GM12864 (cell line): ENCODE data around the gene BRF1.

ENCODE experiments used
- DNase-seq: peaks from one replicate; pipeline ENCODE4 v3.0.0-alpha.2; 2011; ENCODE audit warnings: low read depth
- H3K4me3 ChIP-seq: 2 replicates; pipeline ENCODE4 v1.5.1; 2011; ENCODE audit warnings: mild to moderate bottlenecking, low read depth, low read length, control low read depth
- TF ChIP-seq, protein P1 (sequence below): IDR thresholded peaks from 2 replicates; pipeline ENCODE4 v1.5.1; 2011; ENCODE audit warnings: low read depth, mild to moderate bottlenecking, moderate library complexity, low read length, control low read depth, inconsistent platforms; ENCODE audit errors: missing control alignments

Gene BRF1

DNA sequence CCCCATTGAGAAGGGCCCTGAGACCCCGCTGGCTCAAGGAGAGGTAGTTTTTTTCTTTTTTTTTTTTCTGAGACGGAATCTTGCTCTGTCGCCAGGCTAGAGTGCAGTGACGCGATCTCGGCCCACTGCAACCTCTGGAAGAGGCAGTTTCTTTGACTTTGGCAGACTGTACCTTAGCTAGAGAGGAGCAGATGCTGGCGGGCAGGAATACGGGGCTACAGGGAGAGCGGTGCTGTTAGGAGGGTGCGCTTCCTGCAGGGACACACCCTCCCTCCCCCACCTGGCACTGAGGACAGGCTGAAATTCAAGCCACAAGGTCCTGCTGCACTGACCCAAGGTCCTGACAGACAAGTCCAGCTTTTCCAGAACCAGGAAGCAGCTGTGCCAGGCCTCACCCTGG is 87.4 kb downstream of the BRF1 start:
- TF ChIP-seq, protein P1, sequence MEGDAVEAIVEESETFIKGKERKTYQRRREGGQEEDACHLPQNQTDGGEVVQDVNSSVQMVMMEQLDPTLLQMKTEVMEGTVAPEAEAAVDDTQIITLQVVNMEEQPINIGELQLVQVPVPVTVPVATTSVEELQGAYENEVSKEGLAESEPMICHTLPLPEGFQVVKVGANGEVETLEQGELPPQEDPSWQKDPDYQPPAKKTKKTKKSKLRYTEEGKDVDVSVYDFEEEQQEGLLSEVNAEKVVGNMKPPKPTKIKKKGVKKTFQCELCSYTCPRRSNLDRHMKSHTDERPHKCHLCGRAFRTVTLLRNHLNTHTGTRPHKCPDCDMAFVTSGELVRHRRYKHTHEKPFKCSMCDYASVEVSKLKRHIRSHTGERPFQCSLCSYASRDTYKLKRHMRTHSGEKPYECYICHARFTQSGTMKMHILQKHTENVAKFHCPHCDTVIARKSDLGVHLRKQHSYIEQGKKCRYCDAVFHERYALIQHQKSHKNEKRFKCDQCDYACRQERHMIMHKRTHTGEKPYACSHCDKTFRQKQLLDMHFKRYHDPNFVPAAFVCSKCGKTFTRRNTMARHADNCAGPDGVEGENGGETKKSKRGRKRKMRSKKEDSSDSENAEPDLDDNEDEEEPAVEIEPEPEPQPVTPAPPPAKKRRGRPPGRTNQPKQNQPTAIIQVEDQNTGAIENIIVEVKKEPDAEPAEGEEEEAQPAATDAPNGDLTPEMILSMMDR, result no peak
- H3K4me3 ChIP-seq, result no peak overlapping the region
- no peak for DNase-seq

DNA sequence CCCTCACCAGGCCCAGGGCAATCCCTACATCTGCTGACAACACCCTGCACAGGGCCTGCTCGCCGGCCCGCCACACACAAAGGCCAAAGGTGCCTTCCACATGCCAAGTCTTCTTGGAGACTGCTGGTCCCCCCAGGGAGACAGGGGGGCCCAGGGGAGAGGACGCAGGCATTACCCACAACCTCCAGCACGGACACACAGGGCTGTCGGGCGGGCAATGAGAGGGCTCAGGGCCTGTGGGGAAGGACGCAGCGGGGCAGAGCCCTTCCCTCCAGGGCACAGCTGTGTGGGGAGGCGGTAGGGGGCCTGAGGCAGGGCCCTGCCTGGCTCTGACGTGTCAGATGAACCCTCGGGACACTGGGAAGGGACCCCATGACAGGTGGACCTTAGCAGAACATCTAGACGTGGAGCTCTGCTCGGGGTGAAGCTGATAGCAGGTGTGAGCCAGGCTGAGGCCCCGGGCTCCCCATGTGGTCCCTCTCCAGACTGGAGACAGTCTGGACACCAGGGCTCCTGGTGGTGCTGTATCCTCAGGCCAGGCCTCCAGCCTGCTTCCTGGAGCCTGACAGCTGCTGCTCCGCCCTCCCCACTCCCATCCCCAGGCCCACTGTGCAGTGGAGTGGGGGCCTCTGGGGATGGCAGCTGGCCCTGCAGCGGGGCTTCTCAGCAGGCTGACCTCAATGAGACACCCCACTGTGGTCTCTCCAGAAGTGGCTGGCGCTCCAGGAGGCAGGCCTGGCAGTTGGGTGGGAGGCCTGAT is 88.1 kb downstream of the BRF1 start:
- no peak overlapping the region for H3K4me3 ChIP-seq
- TF ChIP-seq, protein P1, result no peak
- DNase-seq, result no peak

DNA sequence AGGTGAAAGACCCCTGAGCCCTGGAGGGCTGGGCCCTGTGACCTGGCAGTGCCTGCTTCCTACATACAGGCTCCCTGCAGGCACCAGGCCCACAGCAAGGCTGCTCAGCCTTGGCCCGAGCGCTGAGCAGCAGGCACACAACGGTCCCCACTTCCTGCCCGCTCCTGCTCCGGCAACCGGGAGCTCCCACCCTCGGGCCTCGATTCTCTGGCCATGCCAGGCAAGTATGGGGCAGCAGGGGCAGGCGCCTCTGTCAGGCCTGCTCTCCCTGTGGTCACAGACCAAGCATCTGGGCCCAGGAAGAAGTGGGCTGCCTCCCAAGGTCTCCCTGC is 89.1 kb downstream of the BRF1 start:
- no peak overlapping the region for H3K4me3 ChIP-seq
- no peak for DNase-seq
- TF ChIP-seq, protein P1, result no peak

DNA sequence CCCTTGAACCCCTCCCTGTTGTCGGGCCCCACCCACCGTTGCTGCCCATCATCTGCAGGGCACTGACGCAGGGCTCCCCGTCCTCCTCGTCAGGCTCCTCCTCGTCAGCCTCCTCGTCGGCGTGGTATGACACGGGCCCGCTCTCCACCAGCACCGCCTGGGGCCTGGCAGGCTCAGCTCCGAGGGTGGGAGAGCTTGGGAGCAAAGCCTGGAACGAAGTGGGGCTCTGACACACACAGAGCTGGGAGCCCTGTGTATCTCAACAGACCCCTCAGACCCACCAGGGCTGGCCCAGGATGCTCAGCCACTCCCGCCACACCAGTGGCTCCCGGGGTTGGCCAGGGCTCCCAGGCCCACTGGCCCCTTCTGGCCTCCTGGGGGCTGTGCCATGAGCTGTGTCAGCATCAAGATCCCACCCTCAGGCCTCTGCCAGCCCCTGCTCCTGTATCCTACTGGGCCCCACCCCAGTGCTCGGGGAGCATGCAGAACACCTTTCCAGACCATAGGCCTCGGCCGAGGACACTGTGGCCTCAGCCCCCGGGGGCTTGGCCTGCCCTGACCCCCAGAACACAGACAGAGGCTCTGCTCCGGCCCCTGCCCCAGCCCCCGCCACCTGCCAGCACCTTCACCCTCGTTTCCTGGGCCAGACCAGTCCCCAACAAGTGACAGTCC is 89.6 kb downstream of the BRF1 start:
- TF ChIP-seq, protein P1, result no peak
- DNase-seq, result no peak
- H3K4me3 ChIP-seq, result no peak overlapping the region

DNA sequence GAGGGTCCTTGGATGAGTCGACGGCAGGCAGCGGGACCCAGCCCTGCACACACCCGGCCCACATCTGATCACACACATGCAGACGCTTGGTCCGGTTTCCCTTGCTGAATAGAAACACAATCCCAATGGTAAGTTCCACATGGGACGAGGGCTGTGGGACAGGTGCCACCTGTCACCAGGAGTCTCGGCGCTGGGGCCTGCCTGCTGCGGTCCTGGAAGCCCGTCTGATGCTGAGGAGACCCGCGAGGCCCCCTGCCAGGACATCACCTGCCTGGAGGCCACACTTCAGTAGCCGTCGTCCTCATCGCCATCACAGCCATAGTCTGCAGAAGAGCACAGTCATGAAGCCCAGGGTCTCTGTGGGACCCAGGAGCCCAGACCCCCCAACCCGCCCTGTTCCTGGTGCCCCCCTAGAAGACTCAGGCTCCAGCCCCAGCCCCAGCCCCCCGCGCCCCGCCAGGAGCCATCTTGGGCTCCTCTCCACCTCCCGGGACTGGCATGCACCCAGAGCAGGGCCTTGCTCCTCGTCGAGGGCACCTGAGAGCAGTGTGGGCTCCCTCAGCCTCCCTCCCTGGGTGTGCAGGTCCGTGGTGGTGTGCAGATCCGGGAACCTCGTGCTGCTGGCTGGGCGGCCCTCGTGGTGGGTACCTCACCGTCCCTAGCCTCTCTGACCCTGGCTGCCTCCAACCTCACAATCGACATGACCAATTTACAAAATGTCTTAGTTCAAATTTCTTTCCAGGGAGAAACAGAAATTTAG is 90.4 kb downstream of the BRF1 start:
- no peak overlapping the region for H3K4me3 ChIP-seq
- TF ChIP-seq, protein P1, result no peak
- no peak for DNase-seq

DNA sequence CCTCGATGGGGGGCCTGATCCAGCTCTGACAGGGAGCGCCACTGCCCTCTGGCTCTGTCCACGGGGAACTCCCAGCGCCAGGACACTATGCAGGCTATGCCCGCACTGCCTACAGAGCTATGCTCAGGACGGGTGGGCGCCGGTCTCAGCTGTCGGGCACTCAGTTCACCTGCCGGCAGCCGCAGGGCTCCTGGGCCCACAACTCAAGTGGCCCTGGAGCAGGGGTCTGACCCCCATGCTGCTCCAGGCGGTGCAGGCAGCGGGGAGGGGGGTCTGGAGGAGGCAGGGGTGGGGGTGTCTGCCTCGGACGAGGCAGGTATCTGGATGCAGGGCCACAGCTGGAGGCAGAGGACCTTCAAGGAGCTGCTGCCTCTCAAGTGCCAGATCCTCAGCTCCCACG is 91.2 kb downstream of the BRF1 start:
- DNase-seq, result no peak
- no peak overlapping the region for H3K4me3 ChIP-seq
- TF ChIP-seq, protein P1, result no peak
